H1 (cell line): ENCODE data around the gene PCDHGB5. TPM values are rescaled to one million over a fixed set of nuclear protein-coding genes. Genes with fewer than 3 reads are reported as not detected.

ENCODE experiments used
- CBX5 ChIP-seq: fragments of 300-800, 300-1000 bp; sonication (generic); IDR thresholded peaks from 2 replicates; pipeline ENCODE4 v1.7.1; 2016; ENCODE audit warnings: antibody characterized with exemption, low read length, low read depth
- CEBPB ChIP-seq: IDR thresholded peaks from 2 replicates; pipeline ENCODE4 v1.6.1; 2012; ENCODE audit warnings: low read depth, low read length
- CHD2 ChIP-seq: IDR thresholded peaks from 2 replicates; pipeline ENCODE4 v1.6.1; 2012; ENCODE audit warnings: low read length, improper control_type of control experiment
- JUND ChIP-seq: IDR thresholded peaks from 2 replicates; pipeline ENCODE4 v1.6.1; 2011; ENCODE audit warnings: mild to moderate bottlenecking, improper control_type of control experiment, low read length
- NANOG ChIP-seq: IDR thresholded peaks from 2 replicates; pipeline ENCODE4 v1.6.1; 2011; ENCODE audit warnings: low read length, low read depth, mild to moderate bottlenecking, inconsistent platforms; ENCODE audit not compliant: insufficient read depth, poor library complexity, severe bottlenecking
- POLR2AphosphoS5 ChIP-seq: IDR thresholded peaks from 2 replicates; pipeline ENCODE4 v1.6.1; 2011; ENCODE audit warnings: low read depth, low read length
- RXRA ChIP-seq: IDR thresholded peaks from 2 replicates; pipeline ENCODE4 v1.6.1; 2011; ENCODE audit warnings: low read depth, mild to moderate bottlenecking, low read length, moderate library complexity; ENCODE audit not compliant: insufficient read depth
- SIRT6 ChIP-seq: IDR thresholded peaks from one replicate; pipeline ENCODE4 v1.7.1; 2012; ENCODE audit warnings: low read length, inconsistent platforms
- TAF7 ChIP-seq: optimal IDR thresholded peaks from 2 replicates; pipeline ENCODE3; 2011; ENCODE audit warnings: low read depth, mild to moderate bottlenecking, inconsistent platforms, low read length, moderate library complexity, borderline replicate concordance
- polyA plus RNA-seq, 7 experiments: library from polyadenylated mRNA; depleted of rRNA in 3 of 7; stranded (reverse) in 5 of 7; unstranded in 2 of 7; fragments of >200 nt in 5 of 7; fragments of 200-250 nt in 2 of 7; gene quantifications; 1 replicate in 5 of 7; 2 replicates in 1 of 7; 4 replicates in 1 of 7; pipeline versions ENCODE4 v1.2.1 to v1.2.3, GENCODE V29; 2011 to 2013; ENCODE audit warnings: missing spikeins in 2 of 7, mixed read lengths in 2 of 7
- total RNA-seq: library from RNA; stranded (reverse); fragmentation: NEBNext Ultra II Directional; extraction: Animal tissue kit (Norgen Biotek cat#: 25700); gene quantifications from 2 replicates; pipeline ENCODE4 v1.2.1, GENCODE V29; 2021

Gene PCDHGB5
- total and polyA plus RNA-seq, 2 of the 8 experiments (the other 6 are each of a cell fraction or from before 2014, with no cell fraction given), result 1.1 to 2.6 TPM

DNA sequence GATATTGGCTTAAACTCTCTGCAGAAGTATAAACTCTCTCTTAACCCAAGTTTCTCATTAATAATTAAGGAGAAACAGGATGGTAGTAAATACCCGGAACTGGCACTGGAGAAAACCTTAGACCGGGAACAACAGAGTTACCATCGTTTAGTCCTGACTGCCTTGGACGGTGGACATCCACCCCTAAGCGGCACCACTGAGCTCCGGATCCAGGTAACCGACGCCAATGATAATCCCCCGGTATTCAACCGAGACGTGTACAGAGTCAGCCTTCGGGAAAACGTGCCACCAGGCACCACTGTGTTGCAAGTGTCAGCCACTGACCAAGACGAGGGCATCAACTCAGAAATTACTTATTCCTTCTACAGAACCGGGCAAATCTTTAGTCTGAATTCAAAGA is 861 bp downstream of the PCDHGB5 start (continued):
- TF ChIP-seq JUND (no peak), NANOG (no peak), RXRA (no peak), CHD2 (no peak), TAF7 (no peak), SIRT6 (no peak), CEBPB (no peak), CBX5 (no peak), POLR2AphosphoS5 (no peak)
